ENCODE data around the gene SMG5. TPM values are rescaled to one million over a fixed set of nuclear protein-coding genes. Genes with fewer than 3 reads are reported as not detected.

The SMG5 gene
- total RNA-seq, 4 donors from 2014 or later: 33.6 to 60.9 (median 48.3) TPM

GRCh38 chr1:156276532-156276931 is 6.1 kb downstream of the SMG5 start:
- no peak for DNase-seq
- Histone ChIP-seq H3K4me1 (peaks cover 6 to 19% (median 8%) of the 10 kb centered on the region in 3 donors), H3K9me3 (no peaks in the 10 kb centered on the region), H3K4me3 (no peak overlapping the region), H3K27me3 (no peaks in the 10 kb centered on the region), H3K36me3 (peaks cover 33 to 90% (median 63%) of the 10 kb centered on the region in 3 donors), H3K27ac (peak overlapping the region in 1 of 4 donors; percentile 1)
- intact Hi-C loops (cut with DNase I): no loop called here
- TF ChIP-seq POLR2A (IDR thresholded peaks at IDR 0.05) (no peak), CTCF (IDR thresholded peaks at IDR 0.05) (no peak)

- intact Hi-C loops (cut with DNase I): no loop called here
- no peak overlapping the region for H3K4me3 ChIP-seq
- peaks cover 0 to 16% (median 0%) of the 10 kb centered on the region in 3 donors for H3K4me1 ChIP-seq
- no peak for TF ChIP-seq CTCF (IDR thresholded peaks at IDR 0.05)
- TF ChIP-seq POLR2A (IDR thresholded peaks at IDR 0.05): no peak
- WGBS, 2 donors: 74 to 90% methylated on average over 3 of the region's 3 CpGs
- H3K27ac ChIP-seq: peak overlapping the region in 2 of 4 donors; percentile 49 to 72
- no peaks in the 10 kb centered on the region for H3K9me3 ChIP-seq
- no peak for DNase-seq
- no peaks in the 10 kb centered on the region for H3K27me3 ChIP-seq
- H3K36me3 ChIP-seq: peaks cover 50 to 100% (median 80%) of the 10 kb centered on the region in 3 donors
Measured at GRCh38 chr1:156270314-156270713, 12.3 kb downstream of the SMG5 start.

- H3K4me1 ChIP-seq: peaks cover under 1 to 21% (median 1%) of the 10 kb centered on the region in 3 donors
- TF ChIP-seq CTCF (IDR thresholded peaks at IDR 0.05): no peak
- H3K9me3 ChIP-seq: no peaks in the 10 kb centered on the region
Measured at GRCh38 chr1:156268336-156268735, 14.3 kb downstream of the SMG5 start.

GRCh38 chr1:156266051-156266450 is 16.6 kb downstream of the SMG5 start:
- 83 to 85% methylated on average over 10 of the region's 13 CpGs for WGBS, 2 donors
- Histone ChIP-seq H3K9me3 (no peaks in the 10 kb centered on the region), H3K4me3 (no peak overlapping the region), H3K27ac (no peak overlapping the region), H3K4me1 (peaks cover 4 to 34% (median 10%) of the 10 kb centered on the region in 3 donors), H3K36me3 (peaks cover 43 to 100% (median 80%) of the 10 kb centered on the region in 3 donors), H3K27me3 (no peaks in the 10 kb centered on the region)
- TF ChIP-seq POLR2A (IDR thresholded peaks at IDR 0.05) (no peak), CTCF (IDR thresholded peaks at IDR 0.05) (no peak)
- intact Hi-C loops (cut with DNase I): no loop called here
- no peak for DNase-seq

More at GRCh38 chr1:156268336-156268735, 14.3 kb downstream of the SMG5 start:
- peaks cover 47 to 100% (median 82%) of the 10 kb centered on the region in 3 donors for H3K36me3 ChIP-seq
- H3K27me3 ChIP-seq: no peaks in the 10 kb centered on the region
- no peak overlapping the region for H3K4me3 ChIP-seq
- 70 to 89% methylated on average over 3 to 4 of the region's 4 CpGs for WGBS, 2 donors
- DNase-seq: no peak
- no peak overlapping the region for H3K27ac ChIP-seq
- intact Hi-C loops (cut with DNase I): no loop called here

GRCh38 chr1:156263288-156263655 is 19.4 kb downstream of the SMG5 start:
- Histone ChIP-seq H3K4me3 (no peak overlapping the region), H3K27me3 (no peaks in the 10 kb centered on the region), H3K4me1 (peaks cover 4 to 30% (median 10%) of the 10 kb centered on the region in 3 donors), H3K27ac (peak overlapping the region; percentile 50 to 84 (median 66)), H3K36me3 (peaks cover 69 to 100% (median 88%) of the 10 kb centered on the region in 3 donors), H3K9me3 (no peaks in the 10 kb centered on the region)
- TF ChIP-seq CTCF (IDR thresholded peaks at IDR 0.05) (no peak), POLR2A (IDR thresholded peaks at IDR 0.05) (no peak)
- no peak for DNase-seq
- intact Hi-C loops (cut with DNase I): no loop called here
- 80 to 83% methylated on average over 6 to 9 of the region's 9 CpGs for WGBS, 2 donors
